OCI-LY7 (cell line): Measurements from ENCODE around the gene STEAP3. TPM values are rescaled to one million over a fixed set of nuclear protein-coding genes. Genes with fewer than 3 reads are reported as not detected.

Experiments used
- BruUV-seq: library from RNA; stranded (reverse); fragments of 400-500 nt; replicated peaks from 2 replicates; lab custom pipeline; 2021; lab: Mats Ljungman, UMichigan
- CTCF ChIA-PET: fragments of 300-600 bp; sonication (Branson Sonifier 250); formaldehyde crosslinking; loops from one replicate; lab custom pipeline; 2022; ENCODE audit warnings: antibody characterized with exemption; ENCODE audit not compliant: unreplicated experiment; lab: Charles Lee
- POLR2A ChIA-PET: fragments of 300-600 bp; sonication (Branson Sonifier 250); formaldehyde crosslinking; loops from one replicate; lab custom pipeline; 2022; ENCODE audit warnings: antibody characterized with exemption; lab: Charles Lee
- DNase-seq: peaks from one replicate; pipeline ENCODE4 v3.0.0-alpha.2; 2015; ENCODE audit warnings: low spot score
- H2AFZ ChIP-seq: fragments of 200-600 bp; sonication (generic), shearing (Covaris generic); 2 replicates; pipeline ENCODE4 v1.6.1; 2014; ENCODE audit warnings: mild to moderate bottlenecking, antibody characterized with exemption, low read length, moderate library complexity
- H3K27ac ChIP-seq: fragments of 200-600 bp; sonication (generic); 2 replicates; pipeline ENCODE4 v1.5.1; 2014; ENCODE audit warnings: mixed run types, low read depth, mild to moderate bottlenecking, moderate library complexity, low read length, inconsistent platforms; ENCODE audit not compliant: poor library complexity, severe bottlenecking
- H3K36me3 ChIP-seq: fragments of 200-600 bp; sonication (generic); 2 replicates; pipeline ENCODE4 v1.6.1; 2014; ENCODE audit warnings: mild to moderate bottlenecking, antibody characterized with exemption, low read length, moderate library complexity, mixed read lengths; ENCODE audit not compliant: insufficient read depth
- H3K4me1 ChIP-seq: fragments of 200-600 bp; sonication (generic); 2 replicates; pipeline ENCODE4 v1.5.1; 2014; ENCODE audit warnings: mild to moderate bottlenecking, low read length; ENCODE audit not compliant: insufficient read depth, poor library complexity, severe bottlenecking
- H3K4me2 ChIP-seq: fragments of 200-600 bp; sonication (generic); 2 replicates; pipeline ENCODE4 v1.6.1; 2014; ENCODE audit warnings: mild to moderate bottlenecking, low read length
- H3K4me3 ChIP-seq: fragments of 200-600 bp; sonication (generic); 2 replicates; pipeline ENCODE4 v1.5.1; 2014; ENCODE audit warnings: mild to moderate bottlenecking, low read depth, low read length; ENCODE audit not compliant: poor library complexity, severe bottlenecking
- H3K79me2 ChIP-seq: fragments of 200-600 bp; sonication (generic); 2 replicates; pipeline ENCODE4 v1.6.1; 2016; ENCODE audit warnings: low read depth, mild to moderate bottlenecking, low read length, moderate library complexity, mixed read lengths; ENCODE audit not compliant: insufficient read depth
- H3K9me2 ChIP-seq: fragments of 200-600 bp; sonication (generic); 2 replicates; pipeline ENCODE4 v1.6.1; 2016; ENCODE audit warnings: mild to moderate bottlenecking, low read length, mixed read lengths; ENCODE audit not compliant: insufficient read depth
- H3K9me3 ChIP-seq: fragments of 200-600 bp; sonication (generic); 2 replicates; pipeline ENCODE4 v1.6.1; 2014; ENCODE audit warnings: mild to moderate bottlenecking, mixed run types, low read length, mixed read lengths
- H4K20me1 ChIP-seq: fragments of 200-600 bp; sonication (generic); 2 replicates; pipeline ENCODE4 v1.6.1; 2014; ENCODE audit warnings: mild to moderate bottlenecking, antibody characterized with exemption, low read length, moderate library complexity, mixed read lengths; ENCODE audit not compliant: insufficient read depth
- EZH2phosphoT487 ChIP-seq: fragments of 200-600 bp; sonication (generic); IDR thresholded peaks from 2 replicates; pipeline ENCODE4 v1.6.1; 2018; ENCODE audit warnings: low read depth, borderline replicate concordance, mild to moderate bottlenecking, mixed run types, antibody characterized with exemption, low read length, moderate library complexity, mixed read lengths
- intact Hi-C: fragments of 100-400 bp; cut with micrococcal nuclease; formaldehyde crosslinking; loops from one replicate; pipeline ENCODE4 v1.10.0; 2022; ENCODE audit not compliant: unreplicated experiment
- total RNA-seq, 2 experiments: library from RNA; depleted of rRNA in 1 of 2; stranded (reverse); fragments of >200 nt in 1 of 2; shearing (Covaris generic) in 1 of 2; gene quantifications; 2 replicates each; pipeline ENCODE4 v1.2.3, GENCODE V29; 2014 to 2022
- TF ChIP-seq, protein P1 (sequence below): fragments of 200-600 bp; sonication (generic); conservative IDR thresholded peaks from 2 replicates; pipeline ENCODE4 v1.5.1; 2014; ENCODE audit warnings: mild to moderate bottlenecking, antibody characterized with exemption, low read length, moderate library complexity, mixed read lengths

Gene STEAP3
- total RNA-seq, 2 experiments from 2014 or later, result not detected

DNA sequence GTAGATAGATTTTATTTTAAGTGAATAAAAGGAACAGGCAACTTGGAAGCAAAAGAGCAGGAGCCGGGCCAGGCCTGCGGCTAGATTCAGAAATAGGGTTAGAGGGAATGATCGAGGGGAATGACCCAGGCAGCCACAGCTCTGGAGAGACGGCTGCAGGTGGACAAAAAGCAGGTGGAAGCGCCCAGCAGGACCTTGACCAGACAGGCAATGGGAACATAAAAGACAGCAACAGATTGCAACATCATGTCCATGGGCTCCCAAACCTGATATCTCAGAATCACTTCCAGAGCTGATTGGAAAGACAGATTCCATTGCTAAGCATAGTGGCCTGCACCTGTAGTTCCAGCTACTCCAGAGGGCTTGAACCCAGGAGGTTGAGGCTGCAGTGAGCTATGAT, 28.6 kb upstream of the STEAP3 start:
- intact Hi-C loops, result no loop called here
- no peaks in the 10 kb centered on the region for H3K9me3 ChIP-seq
- no TSS peak for BruUV-seq
- H3K79me2 ChIP-seq, result no peaks in the 10 kb centered on the region
- H2AFZ ChIP-seq, result no peak overlapping the region
- H3K4me3 ChIP-seq, result no peak overlapping the region
- H3K4me1 ChIP-seq, result no peaks in the 10 kb centered on the region
- POLR2A ChIA-PET, result no interaction called here
- CTCF ChIA-PET, result no interaction called here
- H3K27ac ChIP-seq, result no peak overlapping the region
- no peaks in the 10 kb centered on the region for H4K20me1 ChIP-seq
- no peak for TF ChIP-seq EZH2phosphoT487
- TF ChIP-seq, protein P1, sequence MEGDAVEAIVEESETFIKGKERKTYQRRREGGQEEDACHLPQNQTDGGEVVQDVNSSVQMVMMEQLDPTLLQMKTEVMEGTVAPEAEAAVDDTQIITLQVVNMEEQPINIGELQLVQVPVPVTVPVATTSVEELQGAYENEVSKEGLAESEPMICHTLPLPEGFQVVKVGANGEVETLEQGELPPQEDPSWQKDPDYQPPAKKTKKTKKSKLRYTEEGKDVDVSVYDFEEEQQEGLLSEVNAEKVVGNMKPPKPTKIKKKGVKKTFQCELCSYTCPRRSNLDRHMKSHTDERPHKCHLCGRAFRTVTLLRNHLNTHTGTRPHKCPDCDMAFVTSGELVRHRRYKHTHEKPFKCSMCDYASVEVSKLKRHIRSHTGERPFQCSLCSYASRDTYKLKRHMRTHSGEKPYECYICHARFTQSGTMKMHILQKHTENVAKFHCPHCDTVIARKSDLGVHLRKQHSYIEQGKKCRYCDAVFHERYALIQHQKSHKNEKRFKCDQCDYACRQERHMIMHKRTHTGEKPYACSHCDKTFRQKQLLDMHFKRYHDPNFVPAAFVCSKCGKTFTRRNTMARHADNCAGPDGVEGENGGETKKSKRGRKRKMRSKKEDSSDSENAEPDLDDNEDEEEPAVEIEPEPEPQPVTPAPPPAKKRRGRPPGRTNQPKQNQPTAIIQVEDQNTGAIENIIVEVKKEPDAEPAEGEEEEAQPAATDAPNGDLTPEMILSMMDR, result no peak
- H3K36me3 ChIP-seq, result no peaks in the 10 kb centered on the region
- DNase-seq, result no peak
- H3K9me2 ChIP-seq, result no peaks in the 10 kb centered on the region
- H3K4me2 ChIP-seq, result no peak overlapping the region

DNA sequence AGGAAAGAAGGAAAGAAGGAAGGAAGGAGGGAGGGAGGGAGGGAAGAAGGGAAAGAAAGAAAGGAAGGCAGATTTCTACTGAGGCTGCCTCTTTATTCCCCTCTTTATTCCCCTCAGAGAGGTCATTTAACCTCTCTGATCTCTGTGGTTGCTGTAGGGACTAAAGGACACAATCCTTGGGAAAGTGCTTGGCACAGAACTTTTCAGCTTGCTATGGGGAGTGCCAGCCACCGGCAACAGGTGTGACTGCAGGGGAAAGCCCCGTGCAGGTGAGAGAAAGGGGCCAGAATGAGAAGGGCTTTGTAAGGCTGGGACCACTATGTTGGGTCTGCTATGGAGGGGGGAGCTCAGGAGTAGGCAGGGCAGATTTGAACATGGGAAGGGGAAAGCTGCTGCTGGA, 27.7 kb upstream of the STEAP3 start:
- no TSS peak for BruUV-seq
- no peaks in the 10 kb centered on the region for H3K9me2 ChIP-seq
- intact Hi-C loops, result no loop called here
- H3K79me2 ChIP-seq, result no peaks in the 10 kb centered on the region
- no peaks in the 10 kb centered on the region for H3K36me3 ChIP-seq
- H2AFZ ChIP-seq, result no peak overlapping the region
- no peak for DNase-seq
- H3K27ac ChIP-seq, result no peak overlapping the region
- POLR2A ChIA-PET, result interaction anchor here (0.5 kb wide), 1 partner anchor 62 kb away, joined by 3 read pairs; no protein-coding TSS in a partner anchor
- no peaks in the 10 kb centered on the region for H3K4me1 ChIP-seq
- CTCF ChIA-PET, result no interaction called here
- no peak overlapping the region for H3K4me2 ChIP-seq
- no peak for TF ChIP-seq EZH2phosphoT487
- H3K9me3 ChIP-seq, result no peaks in the 10 kb centered on the region
- no peaks in the 10 kb centered on the region for H4K20me1 ChIP-seq
- no peak overlapping the region for H3K4me3 ChIP-seq

- ChIA-PET CTCF (interaction anchor here (0.7 kb wide), 1 partner anchor 115 kb away, joined by 3 read pairs; no protein-coding TSS in a partner anchor), POLR2A (no interaction called here)
- H3K4me1 ChIP-seq, result no peaks in the 10 kb centered on the region
- no peak overlapping the region for H3K27ac ChIP-seq
- intact Hi-C loops, result no loop called here
- no peak for DNase-seq
- H4K20me1 ChIP-seq, result no peaks in the 10 kb centered on the region
- BruUV-seq, result no TSS peak
- H3K79me2 ChIP-seq, result no peaks in the 10 kb centered on the region
- H3K36me3 ChIP-seq, result no peaks in the 10 kb centered on the region
- H3K9me3 ChIP-seq, result no peaks in the 10 kb centered on the region
- no peak overlapping the region for H2AFZ ChIP-seq
- no peak overlapping the region for H3K4me2 ChIP-seq
- no peaks in the 10 kb centered on the region for H3K9me2 ChIP-seq
- TF ChIP-seq, protein P1, result no peak
- no peak for TF ChIP-seq EZH2phosphoT487
- no peak overlapping the region for H3K4me3 ChIP-seq
Measured at GRCh38 chr2:119196301-119197125, 27.1 kb upstream of the STEAP3 start.
